GM19372 (cell line): ENCODE data around the gene CRHBP.

ENCODE experiments used
- ATAC-seq: cut with Tn5 transposase; IDR thresholded peaks from one replicate; pipeline ENCODE4 v1.9.1; 2021; ENCODE audit warnings: mild to moderate bottlenecking, low read depth, moderate library complexity; ENCODE audit not compliant: unreplicated experiment

Gene CRHBP

DNA sequence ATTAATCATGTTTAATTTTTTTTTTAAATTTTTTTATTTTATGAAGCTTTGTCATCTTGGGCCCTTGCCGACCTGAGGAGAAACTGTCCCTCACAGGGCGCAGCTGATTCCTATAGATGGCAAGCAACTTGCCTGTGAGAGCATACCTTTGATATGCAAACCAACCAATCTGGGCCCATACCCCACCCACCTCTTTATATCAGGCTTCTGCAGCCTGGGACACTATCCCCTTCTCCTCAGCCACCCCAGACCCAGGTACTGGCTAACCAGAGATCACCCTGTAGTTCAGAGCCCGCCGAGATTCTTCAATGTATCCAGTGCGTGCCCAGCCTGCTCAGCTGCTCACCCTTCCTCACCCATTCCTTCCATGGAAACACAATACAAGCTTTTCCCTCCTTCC is 58.7 kb downstream of the CRHBP start:
- no peak for ATAC-seq

DNA sequence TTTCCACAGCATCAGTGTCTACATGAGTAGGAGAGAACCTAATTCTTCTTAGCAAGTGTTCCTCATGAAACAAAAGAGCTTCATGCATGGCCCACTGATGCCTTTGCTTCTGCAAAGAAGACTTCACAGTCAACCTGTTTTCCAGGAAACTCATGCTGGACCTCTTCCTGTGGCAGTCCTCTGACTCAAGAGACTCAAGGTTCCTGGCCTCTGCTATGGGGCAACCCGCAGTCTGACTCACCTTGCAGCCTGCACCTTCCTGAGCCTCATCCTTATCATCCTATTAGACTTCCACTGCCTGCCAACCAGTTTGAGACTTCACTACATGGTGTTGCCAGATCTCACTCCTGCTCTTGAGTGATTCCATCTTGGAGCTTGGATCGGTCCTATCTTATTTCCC is 59.8 kb downstream of the CRHBP start:
- ATAC-seq: no peak

DNA sequence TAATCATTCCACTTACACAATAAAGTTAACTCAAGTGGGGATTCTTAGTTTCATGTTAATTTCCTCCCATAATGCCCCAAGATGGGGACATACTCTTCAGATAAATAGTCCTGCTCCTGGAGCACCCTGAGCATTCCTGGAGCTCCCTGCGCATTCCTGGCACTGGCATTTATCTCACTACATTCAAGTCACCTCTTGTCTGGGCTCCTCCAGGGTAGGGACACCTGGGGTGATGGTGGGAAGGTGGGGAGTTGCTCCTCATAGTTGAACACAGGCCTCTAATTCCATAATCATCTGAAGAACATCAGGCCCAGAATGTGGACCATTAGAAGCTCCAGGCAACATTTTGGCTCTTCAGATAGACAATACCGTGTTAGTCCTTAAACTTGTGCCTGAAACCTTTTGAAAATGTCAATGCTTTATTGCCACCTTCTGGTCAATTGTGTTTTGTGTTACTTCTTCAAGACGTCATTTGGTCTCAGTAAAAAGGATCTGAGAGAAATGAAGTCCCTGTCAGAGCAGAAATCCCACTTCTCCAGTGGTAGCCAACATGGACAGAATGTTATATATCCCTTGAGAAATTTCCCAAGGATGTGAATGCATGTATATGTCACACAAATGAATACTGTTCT is 63.2 kb downstream of the CRHBP start:
- no peak for ATAC-seq

DNA sequence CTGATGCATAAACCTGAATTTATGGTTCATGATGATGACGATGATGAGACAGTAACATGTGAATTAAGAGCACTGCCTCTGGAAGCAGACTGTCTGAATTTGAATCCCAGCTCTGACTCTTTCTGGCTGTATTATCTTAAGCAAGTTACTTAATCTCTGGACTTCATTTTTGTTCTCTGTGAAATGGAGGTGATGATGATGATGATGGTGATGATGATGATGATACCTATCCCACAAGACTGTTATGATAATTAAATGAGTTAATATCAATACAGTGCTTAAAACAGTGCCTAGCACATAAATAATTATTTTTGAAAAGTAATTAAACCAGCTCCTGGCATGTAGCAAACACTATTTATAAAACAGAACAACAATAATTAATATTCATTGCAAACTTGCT is 64.1 kb downstream of the CRHBP start:
- no peak for ATAC-seq

DNA sequence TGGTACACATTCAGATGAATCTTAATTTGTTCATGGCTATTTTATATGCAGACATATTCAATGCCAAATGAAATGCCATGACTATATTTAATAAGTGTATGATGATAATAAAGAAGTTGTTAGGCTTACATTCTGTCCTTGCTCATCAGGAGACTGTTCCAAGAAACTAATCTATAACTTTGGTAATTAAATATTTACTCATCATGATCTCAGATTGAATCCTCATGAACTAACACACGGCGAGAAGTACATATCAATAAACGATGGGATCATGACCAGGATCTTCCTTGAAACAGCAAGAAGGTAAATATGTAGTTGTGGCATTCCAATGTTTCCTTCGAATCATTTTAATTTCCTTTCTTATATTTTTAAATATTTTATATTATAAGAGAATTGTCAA is 64.8 kb downstream of the CRHBP start:
- no peak for ATAC-seq
